Hepatocyte (in vitro differentiated cells): ENCODE data around the gene MTHFR.

Experiments used
- CTCF ChIP-seq: fragments of 200-600 bp; sonication (generic); IDR thresholded peaks from 2 replicates; pipeline ENCODE4 v1.5.1; 2016; ENCODE audit warnings: antibody characterized with exemption, mild to moderate bottlenecking; ENCODE audit not compliant: poor library complexity
- EZH2 ChIP-seq: fragments of 200-600 bp; sonication (generic); IDR thresholded peaks from 2 replicates; pipeline ENCODE4 v1.6.1; 2016; ENCODE audit warnings: antibody characterized with exemption, mild to moderate bottlenecking, borderline replicate concordance
- EZH2phosphoT487 ChIP-seq: fragments of 200-600 bp; sonication (generic); IDR thresholded peaks from one replicate; pipeline ENCODE4 v1.6.1; 2018; ENCODE audit warnings: antibody characterized with exemption, mild to moderate bottlenecking, low read depth, moderate library complexity; ENCODE audit not compliant: unreplicated experiment, severe bottlenecking

- no peak for TF ChIP-seq CTCF
- no peak for TF ChIP-seq EZH2phosphoT487
- TF ChIP-seq EZH2: no peak
Observed at GRCh38 chr1:11741919-11742558, 63.7 kb downstream of the MTHFR start.
